NCI-H2029 treated with DMSO at 0.1 percent for 48 hours (cell line): Measurements from ENCODE around the gene MFAP3L.
A peak's percentile ranks its signal among the peaks of the same experiment; 100 is the strongest.
"Not testable (repeated sequence)": the region's sequence is repeated elsewhere in the genome, so short reads cannot be mapped to it uniquely, and the experiment has no call there.

Experiments used
- DNase-seq: peaks from one replicate; lab custom pipeline; 2025; lab: John Stamatoyannopoulos, UW

MFAP3L gene

GRCh38 chr4:170026253-170027021, at the start of gene MFAP3L:
Gene MFAP3L (minus strand): TSS chr4:170026395. CDS start chr4:170005877, 20,518 bp downstream.
- no peak for DNase-seq

- no peak for DNase-seq
These were observed 45.0 kb upstream of the MFAP3L start for GRCh38 chr4:170071196-170071595.

GRCh38 chr4:170068438-170069128, 42.4 kb upstream of the MFAP3L start:
- DNase-seq = no peak

- DNase-seq = no peak
These were observed 33.2 kb upstream of the MFAP3L start for GRCh38 chr4:170059421-170059820.

- DNase-seq = no peak
These were observed 32.6 kb upstream of the MFAP3L start for GRCh38 chr4:170058826-170059225.

- no peak for DNase-seq
These were observed 31.7 kb upstream of the MFAP3L start for GRCh38 chr4:170057866-170058265.

- DNase-seq = no peak
These were observed 26.7 kb upstream of the MFAP3L start for GRCh38 chr4:170052919-170053318.

GRCh38 chr4:170051402-170051801, 25.2 kb upstream of the MFAP3L start:
- no peak for DNase-seq

- DNase-seq = no peak
These were observed 23.6 kb upstream of the MFAP3L start for GRCh38 chr4:170049766-170050165.

- DNase-seq = peak; percentile 2
These were observed 21.7 kb upstream of the MFAP3L start for GRCh38 chr4:170047771-170048354.

- not testable (repeated sequence) for DNase-seq
These were observed 20.0 kb upstream of the MFAP3L start for GRCh38 chr4:170046156-170046555.

GRCh38 chr4:170040031-170040680, 14.0 kb upstream of the MFAP3L start:
- DNase-seq = no peak

- no peak for DNase-seq
These were observed 12.6 kb upstream of the MFAP3L start for GRCh38 chr4:170038769-170039168.

- no peak for DNase-seq
These were observed 12.0 kb upstream of the MFAP3L start for GRCh38 chr4:170038232-170038631.

GRCh38 chr4:170037481-170037880, 11.3 kb upstream of the MFAP3L start:
- no peak for DNase-seq

- no peak for DNase-seq
These were observed 9.7 kb upstream of the MFAP3L start for GRCh38 chr4:170035845-170036244.

GRCh38 chr4:170035231-170035630, 9.0 kb upstream of the MFAP3L start:
- DNase-seq = no peak

GRCh38 chr4:170033999-170034398, 7.8 kb upstream of the MFAP3L start:
- no peak for DNase-seq

- DNase-seq = no peak
These were observed 3.9 kb upstream of the MFAP3L start for GRCh38 chr4:170030121-170030520.

GRCh38 chr4:170027181-170027829, 1.1 kb upstream of the MFAP3L start:
- DNase-seq = peak; percentile 81

- DNase-seq = no peak
These were observed 507 bp downstream of the MFAP3L start for GRCh38 chr4:170025523-170026252.
